Ishikawa (cell line): ENCODE measurements around the gene EDN1.

Experiments
- CEBPB ChIP-seq: IDR thresholded peaks from 2 replicates; pipeline ENCODE4 v1.6.1; 2012
- CREB1 ChIP-seq: IDR thresholded peaks from 2 replicates; pipeline ENCODE4 v1.6.1; 2012; ENCODE audit warnings: low read depth
- EGR1 ChIP-seq: IDR thresholded peaks from 2 replicates; pipeline ENCODE4 v1.6.1; 2012
- EP300 ChIP-seq: IDR thresholded peaks from 2 replicates; pipeline ENCODE4 v1.6.1; 2012; ENCODE audit warnings: borderline replicate concordance
- FOXM1 ChIP-seq: IDR thresholded peaks from 2 replicates; pipeline ENCODE4 v1.6.1; 2012; ENCODE audit warnings: low read depth, borderline replicate concordance
- NFIC ChIP-seq: IDR thresholded peaks from 2 replicates; pipeline ENCODE4 v1.6.1; 2012
- RAD21 ChIP-seq: IDR thresholded peaks from 2 replicates; pipeline ENCODE4 v1.6.1; 2012; ENCODE audit warnings: low read depth
- TAF1 ChIP-seq: IDR thresholded peaks from 2 replicates; pipeline ENCODE4 v1.6.1; 2012; ENCODE audit warnings: low read depth, mild to moderate bottlenecking
- TCF12 ChIP-seq: IDR thresholded peaks from 2 replicates; pipeline ENCODE4 v1.6.1; 2012; ENCODE audit warnings: low read depth
- TEAD4 ChIP-seq: IDR thresholded peaks from 2 replicates; pipeline ENCODE4 v1.6.1; 2012
- YY1 ChIP-seq: IDR thresholded peaks from 2 replicates; pipeline ENCODE4 v1.6.1; 2012; ENCODE audit warnings: low read depth
- ZBTB7A ChIP-seq: IDR thresholded peaks from 2 replicates; pipeline ENCODE4 v1.6.1; 2012; ENCODE audit warnings: low read depth
- TF ChIP-seq, protein P1 (sequence below): IDR thresholded peaks from 2 replicates; pipeline ENCODE4 v1.6.1; 2012
- TF ChIP-seq, protein P2 (sequence below): IDR thresholded peaks from 2 replicates; pipeline ENCODE4 v1.6.1; 2012
- TF ChIP-seq, protein P3 (sequence below): IDR thresholded peaks from 2 replicates; pipeline ENCODE4 v1.6.1; 2012; ENCODE audit warnings: low read depth, mild to moderate bottlenecking

The EDN1 gene

DNA sequence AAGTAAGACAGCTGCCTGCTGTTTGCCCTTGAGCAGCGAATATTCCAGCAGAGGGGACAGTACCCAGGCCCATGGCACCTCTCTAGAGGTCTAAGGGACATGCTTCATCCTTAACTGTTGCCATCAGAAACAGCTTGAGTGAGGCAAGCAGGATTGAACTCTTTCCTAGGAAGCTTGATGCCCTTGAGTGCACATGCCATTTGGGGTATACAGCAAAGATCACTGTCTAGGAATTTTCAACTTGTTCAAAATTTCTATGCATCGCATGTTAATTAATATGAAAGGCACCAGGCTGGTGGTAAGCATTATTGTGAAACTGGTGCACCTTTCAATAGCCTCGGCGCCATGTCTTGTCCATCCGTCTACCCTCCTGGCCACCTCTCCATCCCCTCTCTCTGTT, 54.1 kb downstream of the EDN1 start:
- TF ChIP-seq, protein P1, sequence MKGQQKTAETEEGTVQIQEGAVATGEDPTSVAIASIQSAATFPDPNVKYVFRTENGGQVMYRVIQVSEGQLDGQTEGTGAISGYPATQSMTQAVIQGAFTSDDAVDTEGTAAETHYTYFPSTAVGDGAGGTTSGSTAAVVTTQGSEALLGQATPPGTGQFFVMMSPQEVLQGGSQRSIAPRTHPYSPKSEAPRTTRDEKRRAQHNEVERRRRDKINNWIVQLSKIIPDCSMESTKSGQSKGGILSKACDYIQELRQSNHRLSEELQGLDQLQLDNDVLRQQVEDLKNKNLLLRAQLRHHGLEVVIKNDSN: no peak
- TF ChIP-seq YY1 (no peak), ZBTB7A (no peak), TAF1 (no peak), EGR1 (no peak), TCF12 (no peak), RAD21 (no peak), TEAD4 (no peak), CREB1 (no peak), NFIC (no peak), EP300 (no peak), FOXM1 (no peak), CEBPB (no peak)
- TF ChIP-seq, protein P2, sequence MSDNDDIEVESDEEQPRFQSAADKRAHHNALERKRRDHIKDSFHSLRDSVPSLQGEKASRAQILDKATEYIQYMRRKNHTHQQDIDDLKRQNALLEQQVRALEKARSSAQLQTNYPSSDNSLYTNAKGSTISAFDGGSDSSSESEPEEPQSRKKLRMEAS: no peak
- TF ChIP-seq, protein P3, sequence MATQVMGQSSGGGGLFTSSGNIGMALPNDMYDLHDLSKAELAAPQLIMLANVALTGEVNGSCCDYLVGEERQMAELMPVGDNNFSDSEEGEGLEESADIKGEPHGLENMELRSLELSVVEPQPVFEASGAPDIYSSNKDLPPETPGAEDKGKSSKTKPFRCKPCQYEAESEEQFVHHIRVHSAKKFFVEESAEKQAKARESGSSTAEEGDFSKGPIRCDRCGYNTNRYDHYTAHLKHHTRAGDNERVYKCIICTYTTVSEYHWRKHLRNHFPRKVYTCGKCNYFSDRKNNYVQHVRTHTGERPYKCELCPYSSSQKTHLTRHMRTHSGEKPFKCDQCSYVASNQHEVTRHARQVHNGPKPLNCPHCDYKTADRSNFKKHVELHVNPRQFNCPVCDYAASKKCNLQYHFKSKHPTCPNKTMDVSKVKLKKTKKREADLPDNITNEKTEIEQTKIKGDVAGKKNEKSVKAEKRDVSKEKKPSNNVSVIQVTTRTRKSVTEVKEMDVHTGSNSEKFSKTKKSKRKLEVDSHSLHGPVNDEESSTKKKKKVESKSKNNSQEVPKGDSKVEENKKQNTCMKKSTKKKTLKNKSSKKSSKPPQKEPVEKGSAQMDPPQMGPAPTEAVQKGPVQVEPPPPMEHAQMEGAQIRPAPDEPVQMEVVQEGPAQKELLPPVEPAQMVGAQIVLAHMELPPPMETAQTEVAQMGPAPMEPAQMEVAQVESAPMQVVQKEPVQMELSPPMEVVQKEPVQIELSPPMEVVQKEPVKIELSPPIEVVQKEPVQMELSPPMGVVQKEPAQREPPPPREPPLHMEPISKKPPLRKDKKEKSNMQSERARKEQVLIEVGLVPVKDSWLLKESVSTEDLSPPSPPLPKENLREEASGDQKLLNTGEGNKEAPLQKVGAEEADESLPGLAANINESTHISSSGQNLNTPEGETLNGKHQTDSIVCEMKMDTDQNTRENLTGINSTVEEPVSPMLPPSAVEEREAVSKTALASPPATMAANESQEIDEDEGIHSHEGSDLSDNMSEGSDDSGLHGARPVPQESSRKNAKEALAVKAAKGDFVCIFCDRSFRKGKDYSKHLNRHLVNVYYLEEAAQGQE: no peak

DNA sequence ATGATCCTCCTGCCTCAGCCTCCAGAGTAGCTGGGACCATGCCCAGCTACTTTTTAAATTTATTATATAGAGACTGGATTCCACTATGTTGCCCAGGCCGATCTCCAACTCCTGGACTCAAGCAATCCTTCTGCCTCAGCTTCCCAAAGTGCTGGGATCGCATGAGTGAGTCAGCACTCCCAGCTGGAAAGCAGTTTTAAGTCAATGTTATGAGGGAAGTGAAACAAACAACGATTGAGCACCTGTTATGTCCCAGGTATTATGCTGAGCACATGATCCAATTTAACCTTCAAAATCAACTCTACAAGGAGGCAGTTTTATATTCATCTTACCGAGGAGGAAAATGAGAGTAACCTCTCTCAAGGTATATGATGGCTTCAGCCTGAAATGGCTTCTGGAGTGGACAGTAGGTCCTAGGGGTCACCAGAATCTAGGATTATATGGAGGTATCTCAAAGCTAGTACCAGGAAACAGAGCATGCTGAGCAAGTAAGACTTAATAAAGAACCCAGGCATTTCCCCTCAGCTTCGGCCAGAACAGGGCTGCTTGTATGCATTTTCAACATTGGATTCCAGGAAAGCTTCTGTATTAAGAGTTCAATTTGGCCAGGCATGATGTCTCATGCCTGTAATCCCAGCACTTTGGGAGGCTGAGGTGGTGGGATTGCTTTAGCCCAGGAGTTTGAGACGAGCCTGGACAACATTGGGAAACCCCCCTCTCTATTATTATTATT, 55.0 kb downstream of the EDN1 start:
- TF ChIP-seq CEBPB (no peak), FOXM1 (no peak), TAF1 (no peak), EGR1 (no peak), CREB1 (no peak), YY1 (no peak), EP300 (no peak), NFIC (no peak), TCF12 (no peak), TEAD4 (no peak), RAD21 (no peak), ZBTB7A (no peak)
- TF ChIP-seq, protein P3: no peak
- TF ChIP-seq, protein P2: no peak
- TF ChIP-seq, protein P1: no peak

DNA sequence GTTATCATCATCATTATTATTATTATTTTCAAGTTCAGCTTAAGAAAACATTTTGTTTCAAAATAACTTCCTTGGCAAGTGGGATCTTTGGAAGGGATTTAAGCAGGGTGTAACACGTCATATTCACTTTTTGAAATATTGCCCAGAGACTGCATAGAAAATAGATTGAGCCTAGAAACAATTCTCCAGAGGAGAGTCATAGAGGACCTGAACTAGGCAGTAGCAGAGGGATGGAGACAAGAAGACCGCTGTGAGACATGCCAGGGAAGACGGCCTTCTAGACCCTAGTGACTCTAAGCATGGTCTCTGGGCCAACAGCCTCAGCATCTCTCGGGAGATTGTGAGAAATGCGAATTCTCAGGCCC, 55.5 kb downstream of the EDN1 start:
- TF ChIP-seq RAD21: no peak
- no peak for TF ChIP-seq YY1
- no peak for TF ChIP-seq FOXM1
- TF ChIP-seq, protein P3: no peak
- no peak for TF ChIP-seq TEAD4
